Stimulated activated memory B cell treated with anti-CD40 and anti-IgM and Interleukin-4, amounts not matched to agents 10 μg/mL and 1 μg/mL and 100 μg/mL, for 72 hours (primary cell): Measurements from ENCODE around the gene ACE.
A peak's percentile ranks its signal among the peaks of the same experiment; 100 is the strongest.

Experiments used
- ATAC-seq: fragments of 150-1000 bp; cut with Tn5 transposase; 2 replicates; pipeline ENCODE4 v1.10.0; 2021
- H3K27ac Mint-ChIP-seq: one replicate; pipeline ENCODE4 v1.8.0; 2022; ENCODE audit warnings: mild to moderate bottlenecking, mixed read lengths
- H3K27me3 Mint-ChIP-seq: one replicate; pipeline ENCODE4 v1.8.0; 2022; ENCODE audit warnings: mixed read lengths
- H3K36me3 Mint-ChIP-seq: one replicate; pipeline ENCODE4 v1.8.0; 2022; ENCODE audit warnings: mixed read lengths
- H3K4me1 Mint-ChIP-seq: one replicate; pipeline ENCODE4 v1.8.0; 2022; ENCODE audit warnings: mixed read lengths
- H3K4me3 Mint-ChIP-seq: one replicate; pipeline ENCODE4 v1.8.0; 2022; ENCODE audit warnings: mild to moderate bottlenecking, moderate library complexity, mixed read lengths
- H3K9me3 Mint-ChIP-seq: one replicate; pipeline ENCODE4 v1.8.0; 2022; ENCODE audit warnings: mixed read lengths

Gene ACE

DNA sequence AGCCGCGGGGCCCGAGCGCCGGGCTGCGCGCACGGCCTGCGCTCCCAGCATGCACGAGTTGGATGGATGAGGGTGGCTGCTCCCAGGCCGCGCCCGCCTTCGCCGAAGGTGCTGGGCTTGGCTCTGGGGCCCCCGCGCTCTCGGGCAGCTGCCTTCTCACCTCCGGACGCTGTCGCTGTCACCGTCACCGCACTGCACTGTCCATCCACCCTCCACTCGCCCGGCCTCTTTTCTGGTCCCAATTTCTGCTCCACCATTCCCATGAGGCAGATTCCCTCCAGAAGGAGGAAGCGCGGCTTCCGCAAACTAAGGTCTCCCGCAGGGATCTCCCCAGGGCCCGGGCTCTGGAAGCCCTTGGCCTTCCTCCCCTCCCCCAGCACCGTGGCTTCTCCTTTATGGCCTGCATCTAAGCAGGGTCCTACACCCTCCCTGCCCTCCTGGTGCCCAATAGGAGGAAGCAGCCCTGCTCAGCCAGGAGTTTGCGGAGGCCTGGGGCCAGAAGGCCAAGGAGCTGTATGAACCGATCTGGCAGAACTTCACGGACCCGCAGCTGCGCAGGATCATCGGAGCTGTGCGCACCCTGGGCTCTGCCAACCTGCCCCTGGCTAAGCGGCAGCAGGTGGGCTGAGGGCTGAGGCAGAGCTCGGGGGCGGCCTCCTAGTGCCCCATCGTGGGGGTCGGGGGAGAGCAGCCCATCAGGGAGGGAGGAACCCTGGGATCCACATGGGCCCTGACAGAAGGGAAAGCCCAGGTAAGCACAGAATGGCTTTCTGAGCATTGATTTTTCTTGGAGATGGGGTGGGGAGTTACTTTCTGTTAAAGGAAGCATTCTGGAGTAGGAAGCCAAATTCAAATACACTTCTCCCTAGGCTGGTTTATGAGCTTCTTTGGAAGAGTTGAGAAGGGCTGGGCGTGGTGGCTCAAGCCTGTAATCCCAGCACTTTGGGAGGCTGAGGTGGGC, 899 bp downstream of the ACE start:
- Mint-ChIP-seq H3K9me3 (no peaks in the 10 kb centered on the region), H3K27ac (peak overlapping the region; percentile 68)

DNA sequence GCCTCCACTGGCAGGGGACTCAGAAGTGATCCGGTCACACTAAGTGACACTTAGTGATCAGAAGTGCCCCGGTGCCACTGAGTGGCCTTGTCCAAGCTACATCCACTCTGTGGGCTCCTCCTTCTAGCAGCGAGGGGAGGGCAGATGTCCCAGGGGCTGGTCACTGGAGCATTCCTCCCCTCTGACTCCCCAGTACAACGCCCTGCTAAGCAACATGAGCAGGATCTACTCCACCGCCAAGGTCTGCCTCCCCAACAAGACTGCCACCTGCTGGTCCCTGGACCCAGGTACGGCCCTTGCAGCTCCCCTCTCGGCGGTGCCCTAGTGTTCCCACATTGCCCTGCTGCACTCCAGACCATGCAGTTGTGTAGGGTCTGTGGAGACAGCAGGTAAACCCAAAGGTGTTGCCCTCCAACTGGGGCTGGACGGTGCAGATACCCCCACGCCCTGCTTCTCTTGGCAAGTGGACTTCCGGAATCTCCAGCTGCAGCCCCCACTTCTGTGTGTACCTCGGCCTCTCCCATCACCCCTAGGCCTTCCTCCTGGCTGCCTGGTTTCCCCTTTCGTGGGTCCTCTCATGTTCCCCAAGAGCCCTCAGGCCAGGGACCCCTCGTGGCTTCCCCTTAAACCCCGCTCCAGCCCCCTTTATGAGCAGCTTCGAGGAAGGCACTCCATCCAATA, 2.1 kb downstream of the ACE start:
- Mint-ChIP-seq H3K27me3 (peaks cover 80% of the 10 kb centered on the region), H3K4me1 (peaks cover 35% of the 10 kb centered on the region), H3K9me3 (no peaks in the 10 kb centered on the region), H3K36me3 (no peaks in the 10 kb centered on the region), H3K27ac (no peak overlapping the region), H3K4me3 (peak overlapping the region; percentile 10)
- peak; percentile 78 for ATAC-seq

More for the DNA sequence above, 899 bp downstream of the ACE start:
- ATAC-seq: no peak
- Mint-ChIP-seq H3K4me3 (peak overlapping the region; percentile 82), H3K36me3 (no peaks in the 10 kb centered on the region), H3K4me1 (peaks cover 35% of the 10 kb centered on the region), H3K27me3 (peaks cover 72% of the 10 kb centered on the region)

DNA sequence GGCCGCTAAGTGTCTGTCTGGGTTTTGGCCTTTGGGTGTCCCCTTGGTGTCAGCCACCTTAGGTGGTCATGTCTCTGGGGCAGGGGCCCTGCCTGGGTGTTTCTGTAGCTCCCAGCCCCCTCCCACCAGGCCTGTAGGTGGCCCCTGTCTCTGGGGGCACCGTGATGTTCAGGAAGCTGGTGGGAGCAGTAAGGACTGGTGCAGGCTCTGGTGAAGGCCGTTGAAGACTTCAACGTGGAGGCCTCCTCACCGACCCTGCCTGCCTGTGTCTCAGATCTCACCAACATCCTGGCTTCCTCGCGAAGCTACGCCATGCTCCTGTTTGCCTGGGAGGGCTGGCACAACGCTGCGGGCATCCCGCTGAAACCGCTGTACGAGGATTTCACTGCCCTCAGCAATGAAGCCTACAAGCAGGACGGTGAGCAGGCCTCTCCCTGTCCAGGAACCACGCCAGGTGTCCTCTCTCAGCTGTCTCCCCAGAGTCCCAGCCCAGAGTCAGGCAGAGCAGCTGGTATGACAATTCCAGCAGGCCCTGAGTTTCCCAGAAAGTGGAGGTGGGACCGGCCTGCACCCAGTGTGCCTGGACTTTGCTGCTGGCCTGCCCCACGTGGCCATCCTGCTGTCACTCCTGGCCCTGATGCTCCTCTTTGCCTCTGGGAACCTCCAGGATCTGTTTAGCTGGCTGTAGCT, 2.8 kb downstream of the ACE start:
- Mint-ChIP-seq H3K36me3 (no peaks in the 10 kb centered on the region), H3K4me1 (peaks cover 35% of the 10 kb centered on the region), H3K27me3 (peaks cover 80% of the 10 kb centered on the region), H3K9me3 (no peaks in the 10 kb centered on the region), H3K27ac (no peak overlapping the region), H3K4me3 (no peak overlapping the region)
- no peak for ATAC-seq

DNA sequence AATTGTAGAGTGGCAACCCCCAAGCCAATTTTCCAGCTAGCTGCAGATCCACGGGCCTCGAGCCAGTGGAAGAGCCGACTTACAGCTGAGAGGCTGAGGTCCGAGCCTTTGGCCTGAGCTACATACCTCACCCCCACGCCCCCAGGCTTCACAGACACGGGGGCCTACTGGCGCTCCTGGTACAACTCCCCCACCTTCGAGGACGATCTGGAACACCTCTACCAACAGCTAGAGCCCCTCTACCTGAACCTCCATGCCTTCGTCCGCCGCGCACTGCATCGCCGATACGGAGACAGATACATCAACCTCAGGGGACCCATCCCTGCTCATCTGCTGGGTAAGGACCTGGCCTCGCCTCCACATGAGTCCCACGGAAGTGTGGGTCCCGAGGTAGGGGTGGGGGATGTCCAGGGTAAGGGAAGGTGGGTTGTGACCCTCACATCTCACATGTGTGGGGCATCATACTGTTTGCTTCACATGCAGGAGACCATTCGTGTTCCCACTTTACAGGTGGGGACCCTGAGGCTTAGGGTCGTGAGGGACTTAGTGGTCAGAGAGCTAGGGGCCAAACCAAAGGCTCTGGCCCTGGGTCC, 3.4 kb downstream of the ACE start:
- no peak for ATAC-seq
- Mint-ChIP-seq H3K4me1 (peaks cover 30% of the 10 kb centered on the region), H3K9me3 (no peaks in the 10 kb centered on the region), H3K27me3 (peaks cover 73% of the 10 kb centered on the region), H3K36me3 (no peaks in the 10 kb centered on the region), H3K27ac (no peak overlapping the region), H3K4me3 (no peak overlapping the region)

DNA sequence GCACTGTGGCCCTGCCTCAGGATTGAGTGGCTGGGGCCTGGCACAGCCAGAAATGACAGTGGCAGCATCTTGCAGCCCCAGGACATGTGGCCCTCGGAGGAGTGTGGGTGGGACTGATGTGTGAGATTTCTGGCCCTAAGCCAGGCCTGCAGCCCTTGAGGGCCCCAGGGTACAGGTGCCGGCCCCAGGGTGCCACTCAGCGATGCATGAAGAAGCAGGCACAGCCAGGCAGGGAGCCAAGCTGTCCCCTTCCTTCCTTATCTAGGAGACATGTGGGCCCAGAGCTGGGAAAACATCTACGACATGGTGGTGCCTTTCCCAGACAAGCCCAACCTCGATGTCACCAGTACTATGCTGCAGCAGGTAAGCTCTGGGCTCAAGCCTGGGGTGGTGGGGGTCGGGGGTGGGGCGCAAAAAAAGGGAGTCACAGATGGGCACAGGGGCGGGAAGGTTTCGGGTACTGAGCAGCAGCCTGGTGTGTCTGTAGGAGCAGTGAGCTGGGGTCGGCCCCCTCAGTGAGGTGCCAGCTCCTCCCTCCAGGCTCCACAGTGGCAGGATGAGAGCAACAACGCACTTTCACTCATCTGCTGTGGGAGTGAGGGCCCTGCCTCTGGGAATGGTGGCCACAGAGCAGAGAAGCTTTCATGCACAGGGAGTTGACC, 4.1 kb downstream of the ACE start:
- Mint-ChIP-seq H3K27me3 (peaks cover 66% of the 10 kb centered on the region), H3K36me3 (no peaks in the 10 kb centered on the region)
- no peak for ATAC-seq

DNA sequence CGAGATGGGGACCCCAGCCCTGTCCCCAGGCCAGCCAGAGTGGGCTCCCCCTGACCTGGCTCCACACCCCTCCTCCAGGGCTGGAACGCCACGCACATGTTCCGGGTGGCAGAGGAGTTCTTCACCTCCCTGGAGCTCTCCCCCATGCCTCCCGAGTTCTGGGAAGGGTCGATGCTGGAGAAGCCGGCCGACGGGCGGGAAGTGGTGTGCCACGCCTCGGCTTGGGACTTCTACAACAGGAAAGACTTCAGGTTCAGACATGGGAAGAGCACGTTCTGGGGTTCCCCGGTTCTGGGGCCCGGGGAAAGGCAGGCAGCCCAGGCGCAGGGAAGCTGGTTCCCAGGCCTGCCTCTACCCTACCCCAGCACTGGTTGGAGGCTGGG, 4.6 kb downstream of the ACE start:
- Mint-ChIP-seq H3K4me3 (no peak overlapping the region), H3K36me3 (no peaks in the 10 kb centered on the region), H3K4me1 (peaks cover 27% of the 10 kb centered on the region), H3K9me3 (no peaks in the 10 kb centered on the region), H3K27me3 (peaks cover 64% of the 10 kb centered on the region), H3K27ac (no peak overlapping the region)
- ATAC-seq: no peak

More for the DNA sequence above, 4.1 kb downstream of the ACE start:
- Mint-ChIP-seq H3K4me3 (no peak overlapping the region), H3K4me1 (peaks cover 24% of the 10 kb centered on the region), H3K27ac (no peak overlapping the region), H3K9me3 (no peaks in the 10 kb centered on the region)

DNA sequence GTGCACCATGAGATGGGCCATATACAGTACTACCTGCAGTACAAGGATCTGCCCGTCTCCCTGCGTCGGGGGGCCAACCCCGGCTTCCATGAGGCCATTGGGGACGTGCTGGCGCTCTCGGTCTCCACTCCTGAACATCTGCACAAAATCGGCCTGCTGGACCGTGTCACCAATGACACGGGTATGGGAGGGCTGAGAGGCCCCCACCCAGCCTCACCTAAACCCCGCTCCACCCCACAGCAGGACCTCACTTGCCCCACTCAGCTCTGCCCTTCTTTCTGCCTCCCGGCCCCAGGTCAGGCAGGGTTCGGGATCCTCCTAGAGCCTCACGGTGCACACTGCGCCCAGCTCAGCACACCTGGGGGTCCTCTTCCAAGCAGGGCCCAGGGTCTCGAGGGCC, 5.6 kb downstream of the ACE start:
- peaks cover 35% of the 10 kb centered on the region for H3K4me1 Mint-ChIP-seq
- no peaks in the 10 kb centered on the region for H3K36me3 Mint-ChIP-seq
- H3K4me3 Mint-ChIP-seq: no peak overlapping the region
- no peak for ATAC-seq
- H3K27ac Mint-ChIP-seq: no peak overlapping the region
- no peaks in the 10 kb centered on the region for H3K9me3 Mint-ChIP-seq
- H3K27me3 Mint-ChIP-seq: peaks cover 61% of the 10 kb centered on the region

DNA sequence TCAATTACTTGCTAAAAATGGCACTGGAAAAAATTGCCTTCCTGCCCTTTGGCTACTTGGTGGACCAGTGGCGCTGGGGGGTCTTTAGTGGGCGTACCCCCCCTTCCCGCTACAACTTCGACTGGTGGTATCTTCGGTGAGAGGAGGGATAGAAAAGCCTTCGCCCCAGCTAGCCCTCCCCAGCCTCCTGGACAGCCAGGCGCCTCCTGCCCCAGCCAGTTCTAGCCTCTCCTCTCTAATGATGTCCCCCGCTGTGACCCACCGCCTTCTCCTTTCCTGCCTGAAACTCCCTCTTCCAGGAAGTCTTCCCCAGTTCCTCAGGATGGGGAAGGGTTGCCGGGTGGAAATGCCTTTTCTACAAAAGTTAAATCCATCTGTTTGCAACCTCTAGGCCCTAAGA, 6.2 kb downstream of the ACE start:
- no peak for ATAC-seq
- Mint-ChIP-seq H3K4me1 (peaks cover 32% of the 10 kb centered on the region), H3K27me3 (peaks cover 55% of the 10 kb centered on the region), H3K4me3 (no peak overlapping the region), H3K36me3 (no peaks in the 10 kb centered on the region), H3K9me3 (no peaks in the 10 kb centered on the region), H3K27ac (no peak overlapping the region)

DNA sequence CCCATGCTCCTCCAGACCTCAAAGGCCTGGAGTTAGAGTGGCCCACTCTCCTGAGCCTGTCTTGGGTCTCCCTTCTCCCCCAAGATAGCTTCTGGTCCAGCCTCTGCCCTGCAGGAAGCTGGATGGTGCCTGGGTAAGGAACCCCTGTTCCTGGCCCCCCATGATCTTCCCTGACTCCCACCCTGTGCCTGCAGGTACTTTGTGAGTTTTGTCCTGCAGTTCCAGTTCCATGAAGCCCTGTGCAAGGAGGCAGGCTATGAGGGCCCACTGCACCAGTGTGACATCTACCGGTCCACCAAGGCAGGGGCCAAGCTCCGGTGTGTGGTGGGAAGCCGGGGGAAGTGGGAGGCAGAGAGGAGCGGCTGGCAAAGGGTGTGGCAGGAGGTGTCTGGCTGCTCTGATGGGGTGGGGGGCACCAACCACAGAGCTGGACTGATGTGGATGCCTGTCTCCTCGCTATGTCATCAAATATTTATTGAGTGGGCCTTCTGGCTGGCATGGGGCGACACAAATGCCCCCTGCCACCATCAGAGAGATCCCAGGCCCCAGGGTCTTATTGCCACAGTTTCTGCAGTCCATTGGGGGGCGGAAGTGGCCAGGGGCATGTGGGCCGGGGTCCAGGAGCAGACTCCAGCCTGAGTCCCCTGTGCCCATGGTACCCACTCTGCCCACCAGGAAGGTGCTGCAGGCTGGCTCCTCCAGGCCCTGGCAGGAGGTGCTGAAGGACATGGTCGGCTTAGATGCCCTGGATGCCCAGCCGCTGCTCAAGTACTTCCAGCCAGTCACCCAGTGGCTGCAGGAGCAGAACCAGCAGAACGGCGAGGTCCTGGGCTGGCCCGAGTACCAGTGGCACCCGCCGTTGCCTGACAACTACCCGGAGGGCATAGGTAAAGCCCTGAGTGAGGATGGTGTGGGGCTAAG, 7.1 kb downstream of the ACE start:
- Mint-ChIP-seq H3K27me3 (peaks cover 47% of the 10 kb centered on the region), H3K9me3 (no peaks in the 10 kb centered on the region), H3K4me1 (peaks cover 25% of the 10 kb centered on the region), H3K36me3 (no peaks in the 10 kb centered on the region), H3K4me3 (no peak overlapping the region), H3K27ac (no peak overlapping the region)
- no peak for ATAC-seq

DNA sequence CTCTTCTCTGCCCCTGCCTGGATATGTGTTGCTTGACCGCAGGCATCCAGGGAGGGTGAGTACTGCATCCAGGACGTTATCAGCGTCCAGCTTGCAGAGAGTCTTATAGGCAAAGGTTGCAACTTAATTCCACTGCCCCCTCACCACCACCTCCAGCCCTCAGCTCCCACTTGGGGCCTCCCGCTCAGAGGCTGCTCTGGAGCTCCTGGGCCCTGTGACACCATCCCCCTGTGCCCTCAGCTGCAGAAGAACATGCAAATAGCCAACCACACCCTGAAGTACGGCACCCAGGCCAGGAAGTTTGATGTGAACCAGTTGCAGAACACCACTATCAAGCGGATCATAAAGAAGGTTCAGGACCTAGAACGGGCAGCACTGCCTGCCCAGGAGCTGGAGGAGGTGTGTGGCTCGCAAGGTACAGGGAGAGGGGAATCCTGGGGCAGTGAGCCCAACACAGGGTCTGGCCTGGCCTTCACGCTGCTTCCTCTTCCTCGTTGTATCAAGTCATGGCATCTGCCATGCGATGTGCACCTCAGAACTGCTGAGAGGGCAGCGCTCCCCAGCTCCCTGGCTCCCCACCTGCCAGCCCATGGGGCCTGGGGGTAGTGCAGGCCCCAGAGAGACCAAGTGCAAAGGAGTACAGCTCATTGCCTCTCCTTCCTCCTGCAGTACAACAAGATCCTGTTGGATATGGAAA, 9.6 kb downstream of the ACE start:
- ATAC-seq: no peak
- Mint-ChIP-seq H3K4me3 (no peak overlapping the region), H3K27me3 (peaks cover 21% of the 10 kb centered on the region), H3K27ac (peak overlapping the region; percentile 55), H3K9me3 (no peaks in the 10 kb centered on the region), H3K36me3 (no peaks in the 10 kb centered on the region), H3K4me1 (peaks cover 19% of the 10 kb centered on the region)

DNA sequence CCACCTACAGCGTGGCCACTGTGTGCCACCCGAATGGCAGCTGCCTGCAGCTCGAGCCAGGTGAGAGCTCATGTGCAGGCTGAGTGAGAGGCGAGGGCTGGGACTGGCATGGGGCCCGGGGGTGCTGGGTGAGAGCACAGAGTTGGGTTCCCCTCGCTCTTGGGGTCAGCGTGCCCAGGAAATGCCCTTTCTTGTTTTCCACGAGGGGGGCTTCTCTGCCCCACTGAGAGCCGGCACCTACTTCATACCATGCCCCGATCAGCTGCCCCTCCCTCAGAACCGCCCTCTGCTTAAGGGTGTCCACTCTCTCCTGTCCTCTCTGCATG, 10.1 kb downstream of the ACE start:
- H3K4me3 Mint-ChIP-seq: no peak overlapping the region
- H3K9me3 Mint-ChIP-seq: no peaks in the 10 kb centered on the region
- H3K27ac Mint-ChIP-seq: no peak overlapping the region
- H3K27me3 Mint-ChIP-seq: peaks cover 16% of the 10 kb centered on the region
- no peak for ATAC-seq
- H3K36me3 Mint-ChIP-seq: no peaks in the 10 kb centered on the region
- H3K4me1 Mint-ChIP-seq: peaks cover 19% of the 10 kb centered on the region

DNA sequence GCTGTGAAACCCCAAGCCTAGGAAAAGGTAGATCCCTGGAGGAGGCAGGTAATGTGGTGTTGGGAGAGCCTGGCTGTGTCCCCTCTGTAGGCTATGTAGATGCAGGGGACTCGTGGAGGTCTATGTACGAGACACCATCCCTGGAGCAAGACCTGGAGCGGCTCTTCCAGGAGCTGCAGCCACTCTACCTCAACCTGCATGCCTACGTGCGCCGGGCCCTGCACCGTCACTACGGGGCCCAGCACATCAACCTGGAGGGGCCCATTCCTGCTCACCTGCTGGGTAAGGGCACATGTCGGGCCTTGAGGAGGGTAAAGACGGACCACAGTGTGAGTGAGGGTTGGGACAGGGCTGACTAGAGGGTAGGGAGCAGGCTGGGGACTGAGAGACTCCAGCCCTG, 12.0 kb downstream of the ACE start:
- Mint-ChIP-seq H3K27me3 (no peaks in the 10 kb centered on the region), H3K4me3 (no peak overlapping the region), H3K4me1 (peaks cover 19% of the 10 kb centered on the region), H3K9me3 (no peaks in the 10 kb centered on the region), H3K36me3 (no peaks in the 10 kb centered on the region), H3K27ac (no peak overlapping the region)
- ATAC-seq: no peak

DNA sequence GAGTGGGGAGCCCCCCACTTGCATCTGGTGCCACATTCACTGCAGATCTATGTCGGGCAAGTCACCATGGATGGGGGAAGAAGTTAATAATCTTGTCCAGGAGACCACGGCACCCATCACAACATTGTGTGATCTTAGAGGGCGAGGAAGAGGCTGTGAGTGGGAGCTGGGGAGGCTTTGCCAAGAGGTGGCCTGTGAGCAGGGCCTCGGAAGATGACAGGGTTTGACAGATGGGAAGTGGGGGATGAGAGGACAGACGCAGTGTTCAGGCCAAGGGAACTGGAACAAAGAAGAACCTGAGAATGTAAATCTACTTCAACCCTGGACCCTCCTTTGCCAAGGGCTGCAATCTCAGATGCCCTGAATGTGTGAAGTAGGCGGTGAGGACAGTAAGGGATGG, 12.4 kb downstream of the ACE start:
- H3K9me3 Mint-ChIP-seq: no peaks in the 10 kb centered on the region
- no peak overlapping the region for H3K27ac Mint-ChIP-seq

More for the DNA sequence above, 12.4 kb downstream of the ACE start:
- Mint-ChIP-seq H3K4me3 (no peak overlapping the region), H3K36me3 (no peaks in the 10 kb centered on the region), H3K4me1 (peaks cover 19% of the 10 kb centered on the region), H3K27me3 (no peaks in the 10 kb centered on the region)
- no peak for ATAC-seq
